Measurements from ENCODE around the gene TTC33. TPM values are rescaled to one million over a fixed set of nuclear protein-coding genes. Genes with fewer than 3 reads are reported as not detected.
"Not testable (repeated sequence)": the region's sequence is repeated elsewhere in the genome, so short reads cannot be mapped to it uniquely, and the experiment has no call there.

The TTC33 gene
- total RNA-seq, 1 donor from 2014 or later: 14.8 TPM

DNA sequence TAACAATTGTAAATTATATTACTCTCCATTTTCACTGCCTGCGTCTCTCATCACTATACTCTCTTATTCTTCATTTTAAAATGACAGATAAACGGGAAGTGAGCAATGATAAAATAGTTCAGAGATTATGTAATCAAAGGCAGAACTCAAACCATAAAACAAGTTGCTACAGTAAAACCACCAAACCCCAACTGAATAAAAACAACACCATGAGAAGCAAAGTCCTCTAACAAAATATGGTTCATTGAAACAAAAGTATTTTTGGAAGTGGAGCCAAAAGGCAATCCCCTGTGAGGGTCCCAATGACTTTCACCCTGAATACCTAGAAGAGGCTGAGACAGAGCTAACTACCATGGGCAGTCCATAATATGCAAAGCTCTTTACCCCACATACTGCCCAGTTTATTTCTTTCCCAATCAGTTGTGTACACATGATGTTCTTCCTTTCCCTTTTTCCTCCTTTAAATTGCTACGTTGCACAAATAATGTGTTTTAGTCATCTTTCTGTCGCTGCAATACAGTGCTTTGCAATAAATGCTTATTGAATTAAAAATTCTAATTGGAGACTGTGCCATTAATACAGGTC lies 140.1 kb downstream of the TTC33 start:
- DNase-seq (ENCODE audit: low read depth, low spot score): no peak

GRCh38 chr5:40614923-40615585 lies 140.7 kb downstream of the TTC33 start:
- no peak for DNase-seq (ENCODE audit: low read depth, low spot score)

GRCh38 chr5:40614466-40614865 lies 141.3 kb downstream of the TTC33 start:
- DNase-seq (ENCODE audit: low read depth, low spot score): no peak

DNA sequence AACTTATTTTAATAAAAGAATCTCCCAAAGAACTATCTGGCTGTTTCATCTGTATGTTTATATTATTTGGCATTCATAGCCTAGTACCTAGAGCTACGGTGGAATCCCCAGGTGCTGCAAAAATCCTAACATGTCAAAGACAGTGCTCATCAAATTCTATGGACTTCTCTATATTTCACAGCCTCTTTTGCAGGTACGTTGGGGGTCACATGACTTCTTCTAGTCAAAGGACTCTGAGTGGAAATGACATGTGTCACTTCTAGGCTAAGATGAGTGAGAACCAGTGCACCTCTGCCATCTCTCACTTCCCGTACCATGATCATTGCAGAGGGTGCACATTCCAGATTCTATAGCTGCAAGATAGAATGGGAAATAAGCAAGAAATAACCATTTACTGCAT lies 148.6 kb downstream of the TTC33 start:
- no peak for DNase-seq (ENCODE audit: low read depth, low spot score)

- DNase-seq (ENCODE audit: low read depth, low spot score): no peak
These were observed 149.5 kb downstream of the TTC33 start for GRCh38 chr5:40606077-40606765.

DNA sequence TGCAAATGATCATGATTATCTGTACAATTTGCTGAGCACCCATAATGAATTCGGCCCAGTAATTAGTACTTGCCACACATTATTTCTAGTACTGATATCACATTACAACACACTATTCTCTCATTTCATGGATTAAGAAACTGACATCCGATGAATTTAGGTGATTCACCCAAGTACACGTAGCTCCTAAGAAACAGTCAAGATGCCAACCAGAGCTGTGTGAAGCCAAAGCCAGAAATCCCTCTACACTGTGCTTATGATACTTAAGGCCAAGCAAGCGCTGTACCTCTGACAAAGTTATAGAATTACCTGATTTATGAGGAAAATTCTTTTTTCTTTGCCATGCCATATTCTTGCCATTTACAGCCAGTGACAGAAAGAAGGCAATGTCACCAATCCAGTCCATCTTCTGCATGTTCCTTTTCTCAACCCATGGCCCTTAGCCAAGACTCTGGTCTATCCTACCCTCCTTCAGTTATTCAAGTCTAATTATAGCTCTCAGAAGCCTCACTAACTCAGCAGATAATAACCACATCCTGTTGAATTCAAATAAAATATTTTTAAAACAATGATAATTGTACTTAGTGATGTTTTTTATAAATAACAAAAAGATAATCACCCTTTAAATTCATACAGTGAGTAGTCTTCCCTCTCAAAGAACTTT lies 150.3 kb downstream of the TTC33 start:
- no peak for DNase-seq (ENCODE audit: low read depth, low spot score)

DNA sequence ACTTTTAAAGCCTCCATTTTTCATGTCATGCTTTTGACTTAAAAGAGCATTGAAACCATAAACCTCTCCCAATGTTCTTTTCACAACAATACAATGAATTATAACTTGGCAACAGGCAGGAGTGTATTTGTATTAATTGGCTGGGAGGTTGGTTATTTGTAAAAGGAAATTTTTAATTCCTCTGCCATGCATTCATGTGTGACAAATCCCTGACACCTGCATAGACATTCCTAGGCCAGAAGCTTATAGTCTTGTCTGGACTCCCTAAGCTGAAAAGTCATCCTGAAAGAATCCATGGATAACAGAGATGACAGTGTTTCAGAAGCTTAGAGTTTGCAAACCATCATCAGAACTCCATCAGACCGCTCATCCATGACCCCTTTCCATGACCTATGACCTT lies 152.4 kb downstream of the TTC33 start:
- DNase-seq (ENCODE audit: low read depth, low spot score): no peak

DNA sequence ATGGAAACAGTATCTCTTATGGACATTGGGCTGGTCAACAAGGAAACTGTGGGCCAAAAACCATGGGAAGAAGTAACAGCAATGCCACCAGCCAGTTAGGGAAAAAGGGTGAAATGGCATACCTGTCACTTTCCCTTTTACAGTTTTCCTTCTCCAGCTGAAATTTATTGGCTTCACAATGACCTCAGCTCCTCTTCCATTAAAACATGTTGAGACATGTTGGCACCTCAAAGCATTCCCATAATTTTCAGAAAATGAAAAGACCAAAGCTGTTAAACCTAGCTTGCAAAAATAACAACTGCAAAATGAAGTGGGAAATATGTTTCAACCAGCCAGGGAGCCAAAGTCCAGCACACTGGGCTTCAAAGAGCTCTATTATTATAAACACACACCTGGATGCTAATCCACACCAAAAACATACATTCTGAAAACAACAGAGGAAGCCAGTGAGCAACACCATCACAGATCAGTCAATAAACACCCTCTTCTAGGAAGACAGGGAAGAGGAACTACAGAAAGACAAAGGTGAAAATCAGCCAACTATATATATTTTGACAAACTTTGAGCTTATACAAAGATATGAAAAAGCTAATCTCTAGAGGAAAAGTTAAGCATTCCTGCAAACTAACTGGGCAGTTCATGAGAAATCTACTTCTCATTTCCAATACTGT lies 154.4 kb downstream of the TTC33 start:
- DNase-seq (ENCODE audit: low read depth, low spot score): no peak

GRCh38 chr5:40600383-40600782 lies 155.4 kb downstream of the TTC33 start:
- no peak for DNase-seq (ENCODE audit: low read depth, low spot score)

- no peak for DNase-seq (ENCODE audit: low read depth, low spot score)
These were observed 156.1 kb downstream of the TTC33 start for GRCh38 chr5:40599676-40600075.

GRCh38 chr5:40594811-40595210 lies 160.9 kb downstream of the TTC33 start:
- no peak for DNase-seq (ENCODE audit: low read depth, low spot score)

- not testable (repeated sequence) for DNase-seq (ENCODE audit: low read depth, low spot score)
These were observed 163.9 kb downstream of the TTC33 start for GRCh38 chr5:40591727-40592396.

- DNase-seq (ENCODE audit: low read depth, low spot score): no peak
These were observed 168.4 kb downstream of the TTC33 start for GRCh38 chr5:40587376-40587775.

- DNase-seq (ENCODE audit: low read depth, low spot score): no peak
These were observed 170.1 kb downstream of the TTC33 start for GRCh38 chr5:40585537-40586267.

GRCh38 chr5:40584054-40584453 lies 171.7 kb downstream of the TTC33 start:
- no peak for DNase-seq (ENCODE audit: low read depth, low spot score)

DNA sequence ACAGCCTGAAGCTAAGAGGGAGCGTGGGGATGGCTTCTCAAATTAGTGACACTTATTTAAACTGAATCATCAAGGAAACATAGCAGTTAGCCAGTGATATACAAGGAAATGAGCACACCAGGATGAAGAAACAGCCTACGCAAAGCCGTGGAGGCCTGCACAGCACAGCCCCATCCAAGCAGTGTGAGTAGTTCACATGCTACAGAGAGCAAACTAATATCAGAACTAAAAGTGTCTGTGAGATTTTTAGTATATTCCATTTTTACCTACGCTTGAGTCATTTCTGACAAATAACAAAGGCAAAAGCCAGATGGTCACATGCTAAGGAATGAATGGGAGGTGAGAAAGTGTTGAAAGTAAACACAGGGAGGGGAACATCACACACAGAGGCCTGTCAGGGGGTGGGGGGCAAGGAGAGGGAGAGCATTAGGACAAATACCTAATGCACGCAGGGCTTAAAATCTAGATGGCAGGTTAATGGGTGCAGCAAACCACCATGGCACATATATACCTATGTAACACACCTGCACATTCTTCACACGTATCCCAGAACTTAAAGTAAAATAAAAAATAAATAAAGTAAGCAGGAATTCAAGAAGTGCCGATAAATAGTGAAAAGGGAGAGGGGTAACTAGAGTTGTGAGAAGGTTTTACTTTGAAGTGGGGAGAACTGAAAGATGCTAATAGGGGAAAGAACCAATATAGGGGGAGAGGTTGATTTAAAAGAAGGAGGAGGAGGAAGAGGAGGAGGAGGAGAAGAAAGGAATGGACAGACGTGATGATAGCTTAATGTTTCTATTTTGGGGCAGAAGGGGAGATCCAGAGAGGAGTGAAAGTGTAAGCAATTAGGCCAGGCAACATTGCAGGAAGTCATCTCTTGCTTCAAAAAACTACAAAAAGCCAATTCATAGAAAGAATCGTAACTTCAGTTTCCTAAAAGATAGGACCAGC lies 177.0 kb downstream of the TTC33 start:
- DNase-seq (ENCODE audit: low read depth, low spot score): no peak

- DNase-seq (ENCODE audit: low read depth, low spot score): no peak
These were observed 178.0 kb downstream of the TTC33 start for GRCh38 chr5:40577718-40578117.

- DNase-seq (ENCODE audit: low read depth, low spot score): no peak
These were observed 179.8 kb downstream of the TTC33 start for GRCh38 chr5:40575921-40576320.

DNA sequence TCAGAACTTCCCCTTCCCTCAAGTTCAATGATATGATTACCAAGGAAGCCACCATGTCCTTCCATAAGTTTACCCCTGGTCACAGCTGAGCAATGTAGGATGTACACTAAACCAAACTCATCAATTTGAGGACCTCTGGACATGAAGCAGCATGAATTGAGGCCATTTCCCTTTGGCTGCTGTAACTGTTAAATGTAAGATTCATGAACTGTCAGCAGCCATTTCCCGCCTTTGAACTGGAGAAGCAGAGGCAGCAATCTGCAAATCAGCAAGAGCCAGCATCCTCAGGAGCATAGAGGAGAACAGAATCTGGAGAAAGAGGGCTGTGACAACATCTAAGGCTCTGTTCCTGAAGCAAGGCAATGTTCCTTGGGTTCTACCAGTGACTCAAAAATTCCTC lies 180.3 kb downstream of the TTC33 start:
- no peak for DNase-seq (ENCODE audit: low read depth, low spot score)

All from pulmonary artery endothelial cell (primary cell).